ENCODE data around the gene CEP89. TPM values are rescaled to one million over a fixed set of nuclear protein-coding genes. Genes with fewer than 3 reads are reported as not detected.
"Not testable (repeated sequence)": the region's sequence is repeated elsewhere in the genome, so short reads cannot be mapped to it uniquely, and the experiment has no call there.

The CEP89 gene
- total RNA-seq, 1 donor from 2014 or later: 32.9 TPM

DNA sequence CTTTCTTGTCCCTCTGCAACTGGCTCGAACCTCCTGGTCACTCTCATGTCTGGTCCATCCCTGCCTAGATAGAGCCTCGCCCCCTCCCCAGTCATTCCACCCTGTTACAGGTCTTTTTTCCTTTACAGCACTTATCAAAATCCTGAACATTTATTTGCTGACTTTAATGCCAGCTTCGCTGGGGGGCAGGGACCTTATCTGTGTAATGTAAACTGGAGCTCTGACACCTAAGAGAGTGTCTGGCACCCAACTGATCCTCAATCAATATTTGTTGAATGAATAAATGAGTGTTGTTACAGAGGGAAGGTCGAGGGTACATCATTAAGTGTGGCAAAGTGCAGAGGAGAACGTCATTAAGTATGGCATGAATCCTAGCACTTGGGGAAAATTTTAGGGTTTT, 17.0 kb upstream of the CEP89 start:
- H3K9me3 Mint-ChIP-seq (ENCODE audit: unreplicated experiment): no peaks in the 10 kb centered on the region
- TF ChIP-seq, protein P1, sequence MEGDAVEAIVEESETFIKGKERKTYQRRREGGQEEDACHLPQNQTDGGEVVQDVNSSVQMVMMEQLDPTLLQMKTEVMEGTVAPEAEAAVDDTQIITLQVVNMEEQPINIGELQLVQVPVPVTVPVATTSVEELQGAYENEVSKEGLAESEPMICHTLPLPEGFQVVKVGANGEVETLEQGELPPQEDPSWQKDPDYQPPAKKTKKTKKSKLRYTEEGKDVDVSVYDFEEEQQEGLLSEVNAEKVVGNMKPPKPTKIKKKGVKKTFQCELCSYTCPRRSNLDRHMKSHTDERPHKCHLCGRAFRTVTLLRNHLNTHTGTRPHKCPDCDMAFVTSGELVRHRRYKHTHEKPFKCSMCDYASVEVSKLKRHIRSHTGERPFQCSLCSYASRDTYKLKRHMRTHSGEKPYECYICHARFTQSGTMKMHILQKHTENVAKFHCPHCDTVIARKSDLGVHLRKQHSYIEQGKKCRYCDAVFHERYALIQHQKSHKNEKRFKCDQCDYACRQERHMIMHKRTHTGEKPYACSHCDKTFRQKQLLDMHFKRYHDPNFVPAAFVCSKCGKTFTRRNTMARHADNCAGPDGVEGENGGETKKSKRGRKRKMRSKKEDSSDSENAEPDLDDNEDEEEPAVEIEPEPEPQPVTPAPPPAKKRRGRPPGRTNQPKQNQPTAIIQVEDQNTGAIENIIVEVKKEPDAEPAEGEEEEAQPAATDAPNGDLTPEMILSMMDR (IDR thresholded peaks at IDR 0.05): no peak
- DNase-seq (ENCODE audit: extremely low spot score, unreplicated experiment): no peak
- no peaks in the 10 kb centered on the region for H3K36me3 Mint-ChIP-seq (ENCODE audit: unreplicated experiment)
- H3K27me3 Mint-ChIP-seq (ENCODE audit: unreplicated experiment): no peaks in the 10 kb centered on the region
- H3K4me3 Mint-ChIP-seq (ENCODE audit: unreplicated experiment): no peak overlapping the region
- no peak overlapping the region for H3K27ac Mint-ChIP-seq (ENCODE audit: unreplicated experiment)
- H3K4me1 Mint-ChIP-seq (ENCODE audit: unreplicated experiment): no peaks in the 10 kb centered on the region

DNA sequence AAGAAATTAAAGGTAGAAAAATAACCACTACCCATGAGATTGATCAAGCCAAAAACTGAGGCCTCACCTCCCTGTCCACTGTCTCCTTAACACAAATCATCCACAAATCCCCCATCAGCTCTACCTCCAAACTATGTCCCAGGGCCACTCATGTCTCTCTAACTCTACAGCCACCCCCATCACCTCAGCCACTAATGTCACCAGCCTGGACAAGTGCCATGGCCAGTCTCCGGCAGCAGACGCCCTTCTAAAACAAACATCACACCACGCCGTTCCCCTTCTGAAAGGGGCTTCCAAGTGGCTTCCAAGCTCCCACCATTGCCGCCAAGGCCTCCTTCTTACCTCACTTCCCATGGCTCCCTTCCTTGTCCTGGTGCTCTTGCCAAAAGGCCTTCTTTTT, 16.5 kb upstream of the CEP89 start:
- H3K4me1 Mint-ChIP-seq (ENCODE audit: unreplicated experiment); H3K36me3 Mint-ChIP-seq (ENCODE audit: unreplicated experiment); H3K27me3 Mint-ChIP-seq (ENCODE audit: unreplicated experiment); DNase-seq (ENCODE audit: extremely low spot score, unreplicated experiment); H3K4me3 Mint-ChIP-seq (ENCODE audit: unreplicated experiment); H3K9me3 Mint-ChIP-seq (ENCODE audit: unreplicated experiment); H3K27ac Mint-ChIP-seq (ENCODE audit: unreplicated experiment): not testable (repeated sequence)

DNA sequence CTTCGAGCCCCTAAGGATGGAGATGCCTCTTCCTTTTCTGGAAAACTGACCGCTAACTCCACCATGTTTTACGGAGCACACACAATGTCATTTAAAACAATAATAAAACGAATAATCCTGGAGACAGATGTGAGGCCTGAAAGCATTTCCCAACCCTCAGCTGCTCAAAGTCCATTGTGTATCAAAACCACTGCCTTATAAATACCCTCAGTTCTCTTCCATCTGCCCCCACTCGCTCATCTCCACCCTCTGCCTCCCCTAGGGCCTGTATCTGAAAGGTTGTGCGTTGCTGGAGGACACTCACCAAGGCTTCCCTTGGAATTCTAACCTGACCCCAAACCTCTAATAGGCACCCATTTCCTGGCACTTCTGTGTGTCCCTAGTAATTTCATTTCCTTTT, 10.7 kb upstream of the CEP89 start:
- not testable (repeated sequence) for H3K27ac Mint-ChIP-seq (ENCODE audit: unreplicated experiment)

DNA sequence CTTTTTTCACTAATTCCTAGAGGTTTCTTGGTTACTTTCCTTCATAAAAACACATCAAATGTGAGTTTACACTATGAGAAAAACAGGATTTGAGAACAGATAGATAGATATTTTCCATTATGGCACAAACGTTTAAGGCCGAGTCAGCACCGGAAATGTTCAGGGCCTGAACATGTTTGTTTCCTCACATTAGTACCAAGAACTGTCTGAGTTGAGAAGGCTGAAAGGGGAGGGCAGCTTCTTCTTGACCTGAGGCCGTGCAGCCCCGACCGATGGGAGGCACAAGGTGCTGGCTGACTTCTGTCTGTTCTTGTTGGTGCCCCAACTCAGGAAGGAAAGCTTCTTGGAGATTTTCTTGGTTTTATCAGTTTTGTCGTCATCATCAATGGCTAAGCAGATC, 8.0 kb upstream of the CEP89 start:
- H3K4me1 Mint-ChIP-seq (ENCODE audit: unreplicated experiment); DNase-seq (ENCODE audit: extremely low spot score, unreplicated experiment); H3K27ac Mint-ChIP-seq (ENCODE audit: unreplicated experiment); H3K4me3 Mint-ChIP-seq (ENCODE audit: unreplicated experiment); H3K27me3 Mint-ChIP-seq (ENCODE audit: unreplicated experiment); H3K9me3 Mint-ChIP-seq (ENCODE audit: unreplicated experiment); H3K36me3 Mint-ChIP-seq (ENCODE audit: unreplicated experiment): not testable (repeated sequence)

More for the DNA sequence above, 10.7 kb upstream of the CEP89 start:
- H3K36me3 Mint-ChIP-seq (ENCODE audit: unreplicated experiment); H3K4me3 Mint-ChIP-seq (ENCODE audit: unreplicated experiment); DNase-seq (ENCODE audit: extremely low spot score, unreplicated experiment); H3K27me3 Mint-ChIP-seq (ENCODE audit: unreplicated experiment); H3K4me1 Mint-ChIP-seq (ENCODE audit: unreplicated experiment); H3K9me3 Mint-ChIP-seq (ENCODE audit: unreplicated experiment): not testable (repeated sequence)

DNA sequence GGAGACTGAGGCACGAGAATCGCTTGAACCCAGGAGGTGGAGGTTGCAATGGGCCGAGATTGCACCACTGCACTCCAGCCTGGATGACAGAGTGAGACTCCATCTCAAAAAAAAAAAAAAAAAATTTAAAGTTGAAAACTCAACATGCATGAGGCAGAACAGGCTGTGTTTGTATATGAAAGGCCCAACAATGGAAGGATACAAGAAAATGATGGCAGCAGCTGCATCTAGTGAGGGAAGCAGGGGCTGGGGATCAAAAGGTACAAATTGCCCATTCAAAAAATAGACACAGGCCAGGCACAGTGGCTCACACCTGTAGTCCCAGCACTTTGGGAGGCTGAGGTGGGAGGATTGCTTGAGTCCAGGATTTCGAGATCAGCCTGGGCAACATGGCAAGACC, 6.1 kb upstream of the CEP89 start:
- not testable (repeated sequence) for H3K27ac Mint-ChIP-seq (ENCODE audit: unreplicated experiment); H3K4me1 Mint-ChIP-seq (ENCODE audit: unreplicated experiment); H3K27me3 Mint-ChIP-seq (ENCODE audit: unreplicated experiment); H3K4me3 Mint-ChIP-seq (ENCODE audit: unreplicated experiment); DNase-seq (ENCODE audit: extremely low spot score, unreplicated experiment); H3K36me3 Mint-ChIP-seq (ENCODE audit: unreplicated experiment); H3K9me3 Mint-ChIP-seq (ENCODE audit: unreplicated experiment)

DNA sequence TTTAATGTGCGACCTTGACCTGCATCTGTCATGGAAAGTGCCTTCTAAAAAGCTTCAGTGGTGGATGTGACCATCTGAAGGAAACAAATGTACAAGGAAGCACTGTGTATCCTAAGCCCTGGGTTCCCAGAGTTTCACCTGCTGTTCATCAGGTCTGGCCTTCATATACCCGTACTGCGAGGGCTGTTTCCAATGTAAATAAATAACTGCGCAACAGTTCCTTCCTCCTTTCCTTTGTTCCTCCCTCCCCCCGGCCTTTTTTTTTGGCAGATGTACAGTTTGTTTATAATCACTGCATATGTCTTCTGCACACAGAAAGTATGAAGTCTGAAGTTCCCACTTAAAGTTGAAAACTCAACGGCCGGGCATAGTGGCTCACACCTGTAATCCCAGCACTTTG, 5.5 kb upstream of the CEP89 start:
- TF ChIP-seq, protein P1 (IDR thresholded peaks at IDR 0.05): no peak
- H3K9me3 Mint-ChIP-seq (ENCODE audit: unreplicated experiment): no peaks in the 10 kb centered on the region
- H3K36me3 Mint-ChIP-seq (ENCODE audit: unreplicated experiment): no peaks in the 10 kb centered on the region
- DNase-seq (ENCODE audit: extremely low spot score, unreplicated experiment): no peak
- no peak overlapping the region for H3K4me3 Mint-ChIP-seq (ENCODE audit: unreplicated experiment)
- H3K27me3 Mint-ChIP-seq (ENCODE audit: unreplicated experiment): no peaks in the 10 kb centered on the region
- no peak overlapping the region for H3K27ac Mint-ChIP-seq (ENCODE audit: unreplicated experiment)
- H3K4me1 Mint-ChIP-seq (ENCODE audit: unreplicated experiment): peaks cover 2% of the 10 kb centered on the region

DNA sequence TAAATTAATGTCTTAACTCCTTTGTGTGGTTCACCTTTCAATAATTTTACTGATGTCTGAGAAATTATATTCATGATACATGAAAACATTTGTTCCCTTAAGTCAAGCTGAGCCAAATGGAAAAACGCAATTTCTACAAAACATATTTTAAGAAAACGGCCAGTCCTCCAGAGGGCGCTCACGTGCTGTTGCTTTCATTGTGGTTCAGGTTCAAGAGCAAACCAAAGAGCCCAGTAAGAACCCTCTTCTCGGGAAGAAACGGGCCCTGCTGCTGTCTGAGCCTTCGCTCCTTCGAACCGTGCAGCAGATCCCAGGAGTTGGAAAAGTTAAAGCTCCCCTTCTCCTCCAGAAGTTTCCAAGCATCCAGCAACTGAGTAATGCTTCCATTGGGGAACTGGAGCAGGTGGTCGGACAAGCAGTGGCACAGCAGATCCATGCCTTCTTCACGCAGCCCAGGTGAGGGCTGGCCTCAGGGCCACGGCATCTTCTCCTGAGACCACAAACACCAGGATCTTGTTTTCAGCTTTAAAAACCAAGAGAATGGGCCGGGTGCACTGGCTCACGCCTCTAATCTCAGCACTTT, 4.6 kb upstream of the CEP89 start:
- no peaks in the 10 kb centered on the region for H3K9me3 Mint-ChIP-seq (ENCODE audit: unreplicated experiment)
- no peak overlapping the region for H3K4me3 Mint-ChIP-seq (ENCODE audit: unreplicated experiment)
- peaks cover 4% of the 10 kb centered on the region for H3K4me1 Mint-ChIP-seq (ENCODE audit: unreplicated experiment)
- DNase-seq (ENCODE audit: extremely low spot score, unreplicated experiment): peak; percentile 87
- no peaks in the 10 kb centered on the region for H3K27me3 Mint-ChIP-seq (ENCODE audit: unreplicated experiment)
- no peak overlapping the region for H3K27ac Mint-ChIP-seq (ENCODE audit: unreplicated experiment)
- H3K36me3 Mint-ChIP-seq (ENCODE audit: unreplicated experiment): no peaks in the 10 kb centered on the region
- TF ChIP-seq, protein P1 (IDR thresholded peaks at IDR 0.05): peak; percentile 83

Measured in osteocyte (in vitro differentiated cells).